22Rv1 (cell line): ENCODE results near the gene TBC1D22A.

Source experiments
- ZFX ChIP-seq: fragments of 450-650 bp; IDR thresholded peaks from 2 replicates; pipeline ENCODE4 v1.6.1; 2017; ENCODE audit warnings: antibody characterized with exemption, borderline replicate concordance
- TF ChIP-seq, protein P1 (sequence below): fragments of 450-650 bp; IDR thresholded peaks from 2 replicates; pipeline ENCODE4 v1.5.1; 2017; ENCODE audit warnings: mild to moderate bottlenecking

DNA sequence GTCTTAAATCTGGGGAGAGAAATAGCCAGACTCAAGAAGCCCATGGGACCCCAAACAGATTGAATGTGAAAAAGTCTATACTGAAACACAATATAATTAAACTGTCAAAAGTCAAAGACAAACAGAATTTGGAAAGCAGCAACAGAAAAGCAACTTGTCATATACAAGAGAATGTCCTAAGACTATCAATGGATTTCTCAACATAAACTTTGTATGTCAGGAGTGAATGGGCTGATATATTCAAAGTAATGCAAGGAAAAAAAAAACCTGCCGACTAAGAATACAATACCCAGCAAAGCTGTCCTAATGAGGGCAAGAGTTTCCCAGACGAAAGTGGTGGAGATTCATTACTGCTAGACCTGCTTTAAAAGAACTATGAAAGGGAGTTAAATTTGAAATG, 73.2 kb downstream of the TBC1D22A start:
- TF ChIP-seq, protein P1, sequence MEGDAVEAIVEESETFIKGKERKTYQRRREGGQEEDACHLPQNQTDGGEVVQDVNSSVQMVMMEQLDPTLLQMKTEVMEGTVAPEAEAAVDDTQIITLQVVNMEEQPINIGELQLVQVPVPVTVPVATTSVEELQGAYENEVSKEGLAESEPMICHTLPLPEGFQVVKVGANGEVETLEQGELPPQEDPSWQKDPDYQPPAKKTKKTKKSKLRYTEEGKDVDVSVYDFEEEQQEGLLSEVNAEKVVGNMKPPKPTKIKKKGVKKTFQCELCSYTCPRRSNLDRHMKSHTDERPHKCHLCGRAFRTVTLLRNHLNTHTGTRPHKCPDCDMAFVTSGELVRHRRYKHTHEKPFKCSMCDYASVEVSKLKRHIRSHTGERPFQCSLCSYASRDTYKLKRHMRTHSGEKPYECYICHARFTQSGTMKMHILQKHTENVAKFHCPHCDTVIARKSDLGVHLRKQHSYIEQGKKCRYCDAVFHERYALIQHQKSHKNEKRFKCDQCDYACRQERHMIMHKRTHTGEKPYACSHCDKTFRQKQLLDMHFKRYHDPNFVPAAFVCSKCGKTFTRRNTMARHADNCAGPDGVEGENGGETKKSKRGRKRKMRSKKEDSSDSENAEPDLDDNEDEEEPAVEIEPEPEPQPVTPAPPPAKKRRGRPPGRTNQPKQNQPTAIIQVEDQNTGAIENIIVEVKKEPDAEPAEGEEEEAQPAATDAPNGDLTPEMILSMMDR: no peak
- no peak for TF ChIP-seq ZFX
